Esophagus squamous epithelium (tissue), 5 donors: ENCODE data around the gene LAPTM5. TPM values are rescaled to one million over a fixed set of nuclear protein-coding genes. Genes with fewer than 3 reads are reported as not detected.
"Not testable (repeated sequence)": the region's sequence is repeated elsewhere in the genome, so short reads cannot be mapped to it uniquely, and the experiment has no call there.

ENCODE experiments used
- DNase-seq: peaks from one replicate; lab custom pipeline; 2025; lab: John Stamatoyannopoulos, UW
- H3K27ac ChIP-seq, 4 donors: fragments of 200-600 bp; sonication (generic); one replicate each; pipeline ENCODE4 v1.5.1; 2016 to 2019; ENCODE audit warnings: mild to moderate bottlenecking in 1 of 4
- H3K27me3 ChIP-seq, 4 donors: fragments of 200-600 bp; sonication (generic); 1 replicate in 3 of 4; 2 replicates in 1 of 4; pipeline versions ENCODE4 v1.5.1 to v1.6.0; 2017 to 2021; ENCODE audit warnings: antibody characterized with exemption in 1 of 4
- H3K36me3 ChIP-seq, 3 donors: fragments of 200-600 bp; sonication (generic); one replicate each; pipeline ENCODE4 v1.5.1; 2016 to 2019
- H3K4me1 ChIP-seq, 3 donors: fragments of 200-600 bp; sonication (generic); one replicate each; pipeline ENCODE4 v1.5.1; 2017 to 2019
- H3K4me3 ChIP-seq, 4 donors: fragments of 200-600 bp; sonication (generic); 1 replicate in 3 of 4; 2 replicates in 1 of 4; pipeline ENCODE4 v1.5.1; 2016 to 2019; ENCODE audit warnings: mild to moderate bottlenecking in 2 of 4, moderate library complexity in 1 of 4
- H3K9me3 ChIP-seq, 3 donors: fragments of 200-600 bp; sonication (generic); one replicate each; pipeline ENCODE4 v1.5.1; 2016 to 2019
- POLR2A ChIP-seq, 4 donors: fragments of 450-650 bp; IDR thresholded peaks; one replicate each; pipeline ENCODE4 v1.6.1; 2017; ENCODE audit warnings: antibody characterized with exemption in 4 of 4, mild to moderate bottlenecking in 4 of 4, moderate library complexity in 3 of 4
- WGBS, 2 donors: methylation state at CpG; one replicate each; pipeline ENCODE4 v1.1.5; 2018; 5-methylcytosine and 5-hydroxymethylcytosine counted together
- intact Hi-C: fragments of 100-400 bp; cut with DNase I; formaldehyde crosslinking; loops from one replicate; pipeline ENCODE4 v1.15.0; 2022
- total RNA-seq, 4 donors: library from RNA; depleted of rRNA; stranded (reverse); fragments of >200 nt; gene quantifications; one replicate each; pipeline ENCODE4 v1.1.0, GENCODE V29; 2016
- TF ChIP-seq, protein P1 (sequence below), 6 experiments: fragments of 450-650 bp in 4 of 6; fragments of 200-600 bp in 2 of 6; sonication (generic) in 2 of 6; IDR thresholded peaks; one replicate each; pipeline ENCODE4 v1.5.1; 2016 to 2019; ENCODE audit warnings: antibody characterized with exemption in 6 of 6, mild to moderate bottlenecking in 4 of 6, moderate library complexity in 4 of 6
- donor health status: DM: yes; HTN: yes; CAD: no.

Gene LAPTM5
- total RNA-seq, 4 donors from 2014 or later, result 6.3 to 53.4 (median 24.6) TPM

DNA sequence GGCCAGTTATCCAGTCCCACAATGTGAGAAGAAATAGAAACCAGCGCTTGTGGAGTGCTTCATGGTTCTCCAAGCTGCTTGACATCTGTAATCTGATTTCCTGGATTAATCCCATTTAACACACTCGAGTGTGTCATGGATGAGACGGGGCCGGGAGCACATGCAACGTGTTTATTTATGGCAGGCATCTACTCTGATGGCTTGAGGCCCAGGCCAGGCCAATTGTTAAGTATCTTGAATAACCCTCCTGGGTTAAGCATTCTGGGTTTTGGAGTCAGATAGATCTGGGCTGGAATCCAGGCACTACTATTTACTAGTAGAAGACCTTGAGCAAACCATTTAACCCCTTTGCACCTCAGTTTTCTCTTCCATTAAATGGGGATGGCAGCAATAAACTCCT, 37.5 kb upstream of the LAPTM5 start:
- Histone ChIP-seq H3K27me3 (peaks cover 0 to 15% (median 0%) of the 10 kb centered on the region in 4 donors), H3K4me1 (peaks cover 6 to 25% (median 9%) of the 10 kb centered on the region in 3 donors), H3K9me3 (no peaks in the 10 kb centered on the region), H3K36me3 (no peaks in the 10 kb centered on the region), H3K4me3 (no peak overlapping the region), H3K27ac (no peak overlapping the region)
- intact Hi-C loops, result no loop called here
- TF ChIP-seq, protein P1, sequence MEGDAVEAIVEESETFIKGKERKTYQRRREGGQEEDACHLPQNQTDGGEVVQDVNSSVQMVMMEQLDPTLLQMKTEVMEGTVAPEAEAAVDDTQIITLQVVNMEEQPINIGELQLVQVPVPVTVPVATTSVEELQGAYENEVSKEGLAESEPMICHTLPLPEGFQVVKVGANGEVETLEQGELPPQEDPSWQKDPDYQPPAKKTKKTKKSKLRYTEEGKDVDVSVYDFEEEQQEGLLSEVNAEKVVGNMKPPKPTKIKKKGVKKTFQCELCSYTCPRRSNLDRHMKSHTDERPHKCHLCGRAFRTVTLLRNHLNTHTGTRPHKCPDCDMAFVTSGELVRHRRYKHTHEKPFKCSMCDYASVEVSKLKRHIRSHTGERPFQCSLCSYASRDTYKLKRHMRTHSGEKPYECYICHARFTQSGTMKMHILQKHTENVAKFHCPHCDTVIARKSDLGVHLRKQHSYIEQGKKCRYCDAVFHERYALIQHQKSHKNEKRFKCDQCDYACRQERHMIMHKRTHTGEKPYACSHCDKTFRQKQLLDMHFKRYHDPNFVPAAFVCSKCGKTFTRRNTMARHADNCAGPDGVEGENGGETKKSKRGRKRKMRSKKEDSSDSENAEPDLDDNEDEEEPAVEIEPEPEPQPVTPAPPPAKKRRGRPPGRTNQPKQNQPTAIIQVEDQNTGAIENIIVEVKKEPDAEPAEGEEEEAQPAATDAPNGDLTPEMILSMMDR (IDR thresholded peaks at IDR 0.05), result no peak
- no peak for TF ChIP-seq POLR2A (IDR thresholded peaks at IDR 0.05)
- no peak for DNase-seq
- 36 to 43% methylated on average over 4 to 5 of the region's 5 CpGs for WGBS, 2 donors

DNA sequence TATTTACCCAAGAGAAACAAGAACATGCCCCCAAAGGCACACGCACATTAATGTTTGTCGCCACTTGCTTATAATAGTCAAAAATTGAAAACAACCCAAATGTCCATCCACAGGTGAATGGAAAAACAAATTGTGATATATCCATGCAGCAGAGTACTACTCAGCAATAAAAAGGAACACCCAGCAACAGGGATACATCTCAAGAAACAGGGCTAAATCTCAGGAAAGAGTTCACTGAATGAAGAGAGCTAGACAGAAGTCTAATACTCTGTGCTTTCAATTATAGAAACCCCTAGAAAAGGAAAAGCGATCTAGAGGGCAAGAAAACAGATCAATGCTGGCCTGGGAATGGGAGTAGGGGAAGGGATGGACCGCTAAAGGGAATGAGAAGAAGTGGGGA, 36.7 kb upstream of the LAPTM5 start:
- Histone ChIP-seq H3K4me3 (no peak overlapping the region), H3K27me3 (peaks cover 0 to 22% (median 0%) of the 10 kb centered on the region in 4 donors), H3K9me3 (no peaks in the 10 kb centered on the region), H3K36me3 (no peaks in the 10 kb centered on the region), H3K4me1 (peaks cover 6 to 24% (median 9%) of the 10 kb centered on the region in 3 donors), H3K27ac (no peak overlapping the region)
- no peak for DNase-seq
- intact Hi-C loops, result no loop called here
- 86 to 91% methylated on average over 4 of the region's 4 CpGs for WGBS, 2 donors
- TF ChIP-seq, protein P1 (IDR thresholded peaks at IDR 0.05), result no peak
- no peak for TF ChIP-seq POLR2A (IDR thresholded peaks at IDR 0.05)

DNA sequence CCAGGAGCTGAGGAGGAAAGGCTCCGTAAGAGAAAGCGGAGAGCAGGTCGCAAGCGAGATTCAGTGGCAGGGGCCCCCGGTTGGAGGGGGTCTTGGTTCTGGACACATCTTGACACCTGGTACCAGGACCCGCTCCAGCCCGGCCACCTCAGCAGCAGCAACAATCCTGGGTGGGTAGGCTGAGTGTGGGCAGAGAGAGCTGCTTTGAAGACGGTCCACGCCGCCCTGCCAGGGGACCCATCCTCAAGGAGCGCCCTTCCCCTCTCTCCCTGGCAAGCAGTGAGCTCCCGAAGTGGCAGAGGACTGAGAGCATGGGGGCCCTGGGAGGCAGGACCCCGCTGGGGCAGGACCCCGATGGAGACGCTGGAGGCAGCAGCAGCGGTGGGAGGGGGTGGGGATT, 35.6 kb upstream of the LAPTM5 start:
- WGBS, 2 donors, result 93 to 95% methylated on average over 3 to 9 of the region's 16 CpGs
- TF ChIP-seq POLR2A (IDR thresholded peaks at IDR 0.05), result no peak
- TF ChIP-seq, protein P1 (IDR thresholded peaks at IDR 0.05), result no peak
- no peak for DNase-seq
- intact Hi-C loops, result no loop called here
- no peaks in the 10 kb centered on the region for H3K9me3 ChIP-seq
- H3K4me1 ChIP-seq, result peaks cover 6 to 13% (median 6%) of the 10 kb centered on the region in 3 donors
- no peak overlapping the region for H3K4me3 ChIP-seq
- peaks cover 0 to 32% (median 0%) of the 10 kb centered on the region in 4 donors for H3K27me3 ChIP-seq
- H3K27ac ChIP-seq, result no peak overlapping the region
- no peaks in the 10 kb centered on the region for H3K36me3 ChIP-seq

DNA sequence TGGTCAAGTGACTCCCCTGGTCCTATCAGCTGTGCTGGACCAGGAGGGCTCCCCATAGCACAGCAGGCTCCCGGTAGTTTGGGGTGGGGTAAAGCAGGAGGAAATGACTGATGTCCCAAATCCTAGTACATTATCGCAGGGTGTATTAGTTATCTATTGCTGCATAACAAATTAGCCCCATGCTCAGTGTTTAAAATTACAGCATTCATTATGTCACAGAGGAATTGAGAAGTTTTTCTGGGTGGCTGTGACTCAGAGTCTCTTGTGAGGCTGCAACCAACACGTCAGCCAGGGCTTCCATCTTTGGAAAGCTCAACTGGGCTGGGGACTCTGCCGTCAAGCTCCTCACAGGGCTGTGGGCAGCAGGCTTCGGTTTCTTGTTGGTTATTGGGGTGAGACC, 34.3 kb upstream of the LAPTM5 start:
- H3K4me1 ChIP-seq, result no peaks in the 10 kb centered on the region
- no peak overlapping the region for H3K27ac ChIP-seq
- no peak for DNase-seq
- no peaks in the 10 kb centered on the region for H3K9me3 ChIP-seq
- H3K4me3 ChIP-seq, result no peak overlapping the region
- 66 to 71% methylated on average over 3 to 5 of the region's 5 CpGs for WGBS, 2 donors
- no peak for TF ChIP-seq POLR2A (IDR thresholded peaks at IDR 0.05)
- TF ChIP-seq, protein P1 (IDR thresholded peaks at IDR 0.05), result no peak
- peaks cover 0 to 41% (median 0%) of the 10 kb centered on the region in 4 donors for H3K27me3 ChIP-seq
- no peaks in the 10 kb centered on the region for H3K36me3 ChIP-seq
- intact Hi-C loops, result no loop called here

DNA sequence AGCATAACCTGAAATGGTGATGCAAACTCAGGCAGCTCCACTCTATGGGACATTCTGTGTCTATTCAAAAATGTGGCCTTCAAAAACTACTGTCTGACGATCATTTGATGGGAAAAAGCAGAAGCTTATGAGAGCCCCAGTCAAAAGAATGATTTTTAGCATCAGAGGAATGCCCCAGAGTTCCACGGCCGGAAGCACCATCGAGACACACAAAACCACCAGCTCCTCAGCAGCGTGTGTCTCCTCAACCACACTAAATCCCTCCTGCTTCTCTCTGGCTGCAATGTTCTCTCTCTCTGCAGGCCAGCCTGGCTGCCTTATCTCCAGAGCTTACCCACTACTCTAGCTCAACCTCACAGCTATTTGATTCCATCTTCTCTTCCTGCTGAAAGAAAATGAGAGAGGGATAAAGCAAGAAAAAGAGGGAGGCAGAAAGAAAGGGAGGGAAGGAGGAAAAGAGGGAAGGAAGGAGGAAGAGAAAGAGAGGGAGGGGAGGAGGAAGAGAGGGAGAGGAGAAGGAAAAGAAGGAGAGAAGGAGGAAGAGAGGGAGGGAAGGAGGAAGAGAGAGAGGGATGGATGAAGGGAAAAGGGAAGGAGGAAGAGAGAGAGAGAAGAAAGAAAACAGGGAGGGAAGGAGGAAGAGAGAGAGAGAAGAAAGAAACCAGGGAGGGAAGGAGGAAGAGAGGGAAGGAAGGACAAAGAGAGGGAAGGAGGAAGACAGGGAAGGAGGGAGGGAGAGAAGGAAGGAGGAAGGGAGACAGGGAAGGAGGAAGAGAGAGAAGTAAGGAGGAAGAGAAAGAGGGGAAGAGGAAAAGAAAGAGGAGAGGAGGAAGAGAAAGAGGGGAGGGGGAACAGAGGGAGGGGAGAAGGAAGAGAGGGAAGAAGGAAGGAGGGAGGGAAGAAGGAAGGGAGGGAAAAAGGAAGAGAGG, 33.5 kb upstream of the LAPTM5 start:
- H3K4me3 ChIP-seq, result no peak overlapping the region
- no peaks in the 10 kb centered on the region for H3K36me3 ChIP-seq
- no peaks in the 10 kb centered on the region for H3K4me1 ChIP-seq
- WGBS, 2 donors, result 35 to 63% methylated on average over 5 of the region's 5 CpGs
- H3K27ac ChIP-seq, result no peak overlapping the region
- no peaks in the 10 kb centered on the region for H3K9me3 ChIP-seq
- peaks cover 0 to 41% (median 0%) of the 10 kb centered on the region in 4 donors for H3K27me3 ChIP-seq
- no peak for TF ChIP-seq POLR2A (IDR thresholded peaks at IDR 0.05)
- TF ChIP-seq, protein P1 (IDR thresholded peaks at IDR 0.05), result no peak
- intact Hi-C loops, result no loop called here
- DNase-seq, result no peak

DNA sequence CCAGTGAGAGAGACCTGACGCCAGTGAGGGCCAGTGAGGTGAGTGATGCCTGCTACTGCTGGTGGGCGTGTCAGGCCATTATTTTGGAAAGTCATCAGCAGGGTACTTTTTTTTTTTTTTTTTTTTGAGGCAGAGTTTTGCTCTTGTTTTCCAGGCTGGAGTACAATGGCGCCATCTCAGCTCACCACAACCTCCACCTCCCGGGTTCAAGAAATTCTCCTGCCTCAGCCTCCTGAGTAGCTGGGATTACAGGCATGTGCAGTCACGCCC, 32.6 kb upstream of the LAPTM5 start:
- H3K27ac ChIP-seq, DNase-seq, H3K4me3 ChIP-seq, intact Hi-C loops, H3K4me1 ChIP-seq, H3K36me3 ChIP-seq, H3K9me3 ChIP-seq: not testable (repeated sequence)
- 67 to 78% methylated on average over 5 of the region's 5 CpGs for WGBS, 2 donors
- H3K27me3 ChIP-seq, result peaks cover 0 to 44% (median 0%) of the 10 kb centered on the region in 4 donors
